Peyer's patch (tissue), 4 donors: ENCODE measurements around the gene SPANXB1.

Experiments used
- CTCF ChIP-seq, 6 experiments: fragments of 450-650 bp in 4 of 6; fragments of 200-600 bp in 2 of 6; sonication (generic) in 1 of 6; IDR thresholded peaks; one replicate each; pipeline ENCODE4 v1.5.1; 2017 to 2019; ENCODE audit warnings: antibody characterized with exemption in 6 of 6, mild to moderate bottlenecking in 3 of 6, moderate library complexity in 1 of 6
- POLR2A ChIP-seq, 2 donors: fragments of 450-650 bp; IDR thresholded peaks; one replicate each; pipeline ENCODE4 v1.5.1; 2017; ENCODE audit warnings: antibody characterized with exemption in 2 of 2, mild to moderate bottlenecking in 2 of 2, moderate library complexity in 2 of 2

GRCh38 chrX:140980271-140980670, 22.1 kb upstream of the SPANXB1 start:
- TF ChIP-seq CTCF (IDR thresholded peaks at IDR 0.05) (no peak), POLR2A (IDR thresholded peaks at IDR 0.05) (no peak)
